GM18907 (cell line): ENCODE results near the gene CRYBG3.
"Not testable (repeated sequence)": the region's sequence is repeated elsewhere in the genome, so short reads cannot be mapped to it uniquely, and the experiment has no call there.

Source experiments
- ATAC-seq: cut with Tn5 transposase; IDR thresholded peaks from one replicate; pipeline ENCODE4 v1.9.1; 2021; ENCODE audit warnings: mild to moderate bottlenecking, moderate library complexity; ENCODE audit not compliant: unreplicated experiment

Gene CRYBG3

DNA sequence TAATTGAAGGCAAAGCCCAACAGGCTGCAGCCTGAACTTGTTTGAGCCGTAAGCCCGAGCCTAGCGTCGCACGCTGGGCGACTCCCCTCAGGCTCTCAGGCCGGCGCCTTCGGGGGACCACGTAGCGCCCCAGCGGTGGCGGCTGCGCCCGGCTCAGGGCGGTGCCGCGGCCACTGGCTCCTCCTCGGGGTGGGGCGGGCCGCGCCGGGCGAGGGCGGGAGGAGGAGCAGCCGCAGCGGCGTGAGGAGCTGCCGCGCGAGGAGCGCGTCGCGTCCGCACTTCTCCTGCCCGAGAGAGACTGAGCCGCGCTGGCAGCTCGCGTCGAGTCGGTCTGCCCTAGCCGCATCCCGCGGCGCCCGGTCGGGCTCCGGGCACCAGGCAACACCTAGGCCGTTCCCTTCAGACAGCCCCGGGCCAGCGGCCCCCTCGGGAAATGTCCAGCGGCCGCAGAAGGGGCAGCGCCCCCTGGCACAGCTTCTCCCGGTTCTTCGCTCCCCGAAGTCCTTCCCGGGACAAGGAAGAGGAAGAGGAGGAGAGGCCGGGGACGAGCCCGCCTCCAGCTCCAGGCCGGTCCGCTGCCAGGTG is at the start of gene CRYBG3:
TSS of gene CRYBG3 (plus strand) at position 238 of the 585 bp plus-strand sequence. CDS start at position 434, 196 bp downstream.
- ATAC-seq: peak; percentile 99

- no peak for ATAC-seq
Observed at GRCh38 chr3:97772926-97773325, 48.9 kb upstream of the CRYBG3 start.

DNA sequence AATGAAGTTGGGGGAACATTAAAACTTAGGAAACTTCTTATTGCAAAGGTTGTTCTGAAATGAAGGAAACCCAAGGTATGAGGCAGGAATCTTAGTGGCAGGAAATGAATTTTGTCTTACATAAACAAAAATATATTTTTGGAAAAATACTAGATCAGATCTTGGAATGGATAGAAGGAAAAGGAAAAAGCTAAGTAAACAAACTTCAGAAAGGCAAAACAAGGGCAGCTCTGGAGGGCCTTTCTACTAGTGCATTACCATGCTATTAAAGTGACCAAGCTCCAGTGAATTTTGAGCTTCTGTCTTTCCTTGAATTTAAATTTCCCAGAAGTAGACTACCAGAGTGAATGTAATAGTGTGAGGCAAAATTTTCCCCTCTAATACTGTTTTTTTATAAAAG is 43.7 kb upstream of the CRYBG3 start:
- ATAC-seq: no peak

- ATAC-seq: peak; percentile 73
Observed at GRCh38 chr3:97793420-97794019, 28.3 kb upstream of the CRYBG3 start.

DNA sequence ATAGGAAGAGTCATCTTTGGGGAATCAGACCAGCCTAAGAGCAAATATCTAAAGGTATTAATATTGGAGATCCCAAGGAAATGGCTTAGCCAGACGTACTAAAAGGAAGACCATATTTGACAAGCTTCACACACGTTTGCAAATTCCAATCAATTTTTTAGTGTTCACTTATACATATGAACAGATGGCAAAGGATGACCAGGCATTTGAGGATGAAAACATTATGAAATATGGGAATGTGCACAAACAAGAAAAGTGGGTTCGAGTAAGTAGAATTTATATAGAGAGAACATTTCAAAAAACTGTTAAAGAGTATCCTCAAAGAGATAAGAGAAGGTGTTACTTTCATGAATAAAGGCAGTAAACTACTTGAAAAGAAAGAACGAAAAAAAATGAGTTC is 25.9 kb upstream of the CRYBG3 start:
- ATAC-seq: no peak

DNA sequence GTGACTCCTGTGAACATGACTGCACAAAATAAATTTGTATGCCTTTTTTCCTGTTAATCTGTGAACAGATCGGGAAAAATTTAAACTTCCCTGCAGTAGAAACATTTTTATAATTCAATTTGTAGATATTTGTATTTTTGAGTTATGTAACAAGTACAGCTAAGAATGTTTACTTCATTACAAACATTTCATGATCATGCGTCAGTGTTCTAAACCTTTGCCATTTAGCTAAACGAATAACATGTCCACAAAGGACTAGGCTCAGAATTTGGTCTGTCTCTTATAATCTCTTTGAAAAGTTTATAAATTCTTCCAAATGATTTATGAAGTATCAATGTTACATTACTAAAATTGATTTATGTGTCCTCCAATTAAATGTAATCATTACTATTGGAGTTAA is 17.3 kb upstream of the CRYBG3 start:
- ATAC-seq: no peak

GRCh38 chr3:97810779-97811390 is 10.9 kb upstream of the CRYBG3 start:
- ATAC-seq: no peak

- no peak for ATAC-seq
Observed at GRCh38 chr3:97815149-97815917, 6.5 kb upstream of the CRYBG3 start.

DNA sequence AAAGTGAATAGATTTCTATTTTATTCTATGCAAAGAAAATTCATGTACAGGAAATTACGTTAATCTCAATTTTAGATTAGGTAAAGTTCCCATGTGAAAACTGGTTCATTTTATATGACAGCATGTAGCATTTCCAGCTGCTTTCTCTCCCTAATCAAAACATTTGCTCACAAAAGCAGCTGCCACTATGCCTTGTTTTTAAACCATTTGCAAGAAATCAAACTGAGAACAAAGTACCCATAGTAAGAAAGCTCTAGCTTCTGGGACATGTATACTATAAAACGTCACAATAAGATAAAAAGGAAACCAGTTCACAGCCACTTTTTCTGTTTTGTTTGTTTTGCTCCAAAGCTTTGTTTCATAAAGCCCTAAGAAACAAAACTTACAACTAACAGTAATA is 5.0 kb upstream of the CRYBG3 start:
- ATAC-seq: no peak

- ATAC-seq: no peak
Observed at GRCh38 chr3:97817965-97818364, 3.8 kb upstream of the CRYBG3 start.

DNA sequence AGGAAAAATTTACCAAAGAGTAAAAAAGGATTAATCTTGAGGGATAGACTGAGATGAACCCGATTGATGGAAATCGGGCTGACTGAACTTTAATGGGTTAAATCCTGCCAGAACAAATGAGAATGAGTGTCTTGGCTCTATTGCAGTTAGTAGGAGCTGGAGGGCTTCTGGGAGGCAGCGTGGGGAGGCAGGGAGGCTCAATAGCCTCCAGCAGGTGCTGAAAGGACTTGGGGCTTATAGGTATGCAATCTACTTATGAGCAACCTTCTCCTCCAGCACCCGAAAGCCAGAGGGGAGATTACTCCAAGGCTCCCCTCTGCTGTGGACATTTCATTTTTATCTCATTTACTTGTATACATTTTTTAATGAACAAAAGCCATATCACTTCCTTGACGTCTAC is 1.0 kb upstream of the CRYBG3 start:
- no peak for ATAC-seq

DNA sequence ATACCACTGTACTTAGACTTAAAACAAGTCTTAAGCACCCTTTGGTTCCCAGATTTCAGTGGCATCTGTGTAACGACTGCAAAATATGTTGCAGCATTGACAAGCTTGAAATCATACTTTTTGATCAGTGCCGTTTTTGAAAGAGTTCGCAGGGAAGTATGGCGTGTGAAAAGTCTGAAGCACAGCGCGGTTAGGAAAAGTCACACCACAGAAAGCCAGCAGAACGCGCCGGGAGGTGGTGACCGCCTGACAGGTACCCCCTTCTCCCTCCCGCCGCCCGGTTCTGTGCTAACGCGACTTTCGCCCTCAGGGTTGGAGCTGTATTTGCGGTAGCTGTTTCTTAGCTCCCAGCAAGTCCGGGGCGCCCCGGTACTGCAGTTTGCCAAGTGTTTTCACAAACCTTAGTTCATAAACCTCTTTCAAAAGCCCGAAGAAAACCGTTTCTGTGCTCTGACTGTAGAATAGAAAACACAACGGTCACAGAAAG is 481 bp upstream of the CRYBG3 start:
- ATAC-seq: peak; percentile 70

DNA sequence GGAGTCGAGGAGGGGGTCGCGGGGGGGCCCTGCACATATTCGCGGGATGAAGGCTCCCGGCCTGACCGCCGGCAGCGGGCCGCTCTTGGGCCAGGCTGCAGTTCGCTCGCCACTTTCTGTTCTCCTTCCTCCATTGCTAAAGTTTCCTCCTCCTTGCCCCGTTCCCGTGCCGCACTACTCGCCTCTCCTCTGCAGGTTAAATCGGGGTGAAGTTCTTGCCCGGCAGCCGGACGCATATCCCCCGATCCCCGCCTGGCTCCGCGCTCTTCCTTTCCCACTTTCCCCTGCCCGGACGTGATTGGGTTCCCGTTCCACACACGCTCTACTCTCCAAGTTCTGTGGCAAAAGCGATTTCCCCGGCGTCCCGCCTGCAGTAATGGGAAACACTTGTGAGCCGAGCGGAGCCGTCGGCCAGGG is 556 bp downstream of the CRYBG3 start:
- ATAC-seq: peak; percentile 27

- ATAC-seq: no peak
Observed at GRCh38 chr3:97823046-97824004, 1.5 kb downstream of the CRYBG3 start.

- ATAC-seq: no peak
Observed at GRCh38 chr3:97825101-97825500, 3.3 kb downstream of the CRYBG3 start.

- no peak for ATAC-seq
Observed at GRCh38 chr3:97827741-97828471, 6.1 kb downstream of the CRYBG3 start.

GRCh38 chr3:97829198-97829597 is 7.4 kb downstream of the CRYBG3 start:
- no peak for ATAC-seq

DNA sequence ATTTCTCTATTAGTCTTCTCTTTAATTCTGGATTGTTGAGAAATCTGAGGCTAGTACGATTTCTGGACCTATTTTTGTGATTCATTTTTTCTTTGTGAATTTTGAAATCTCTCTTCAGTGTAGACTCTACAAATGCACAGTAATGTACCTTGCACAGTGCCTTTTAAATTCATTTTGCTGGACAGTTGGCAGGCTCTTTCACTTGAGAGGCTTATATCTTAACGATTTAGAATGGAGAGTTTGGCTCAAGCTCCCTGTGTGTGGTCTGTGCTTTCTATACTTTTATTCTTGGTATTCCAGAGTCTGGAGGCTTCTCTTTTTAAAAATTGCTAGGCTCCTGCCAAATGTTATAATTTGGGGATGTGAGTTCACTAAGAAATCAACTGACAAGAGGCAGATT is 8.8 kb downstream of the CRYBG3 start:
- no peak for ATAC-seq

DNA sequence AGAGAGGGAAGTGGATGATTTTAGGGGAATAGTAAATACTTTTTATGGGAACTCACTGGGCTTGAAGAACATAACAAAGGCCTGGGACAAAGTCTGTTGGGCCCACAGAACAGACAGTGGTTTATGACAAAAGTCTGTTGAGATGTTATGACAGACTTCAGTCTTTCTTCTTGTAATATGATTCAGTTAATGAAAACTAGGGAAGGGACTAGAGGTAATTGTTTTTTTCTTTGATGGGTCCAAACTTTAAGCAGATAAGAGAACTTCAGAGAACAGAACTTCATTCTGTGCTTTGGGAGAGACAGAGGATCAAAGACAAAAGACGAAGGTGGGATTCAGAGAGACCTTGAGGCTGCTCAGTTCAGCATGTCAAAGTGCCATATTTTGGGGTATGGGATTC is 9.3 kb downstream of the CRYBG3 start:
- ATAC-seq: no peak

- ATAC-seq: not testable (repeated sequence)
Observed at GRCh38 chr3:97833184-97833583, 11.4 kb downstream of the CRYBG3 start.
